CD14-positive monocyte (primary cell): ENCODE results near the gene RASD2. TPM values are rescaled to one million over a fixed set of nuclear protein-coding genes. Genes with fewer than 3 reads are reported as not detected.

Experiments
- DNase-seq, 3 donors: peaks; one replicate each; pipeline ENCODE4 v3.0.0-alpha.2; 2011 to 2022
- H2AFZ ChIP-seq: 2 replicates; pipeline ENCODE4 v1.6.0; 2012; ENCODE audit warnings: mild to moderate bottlenecking, low read depth, low read length, inconsistent platforms; ENCODE audit not compliant: insufficient read depth, poor library complexity, severe bottlenecking
- H3K27ac ChIP-seq, 2 donors: 1 replicate in 1 of 2; 2 replicates in 1 of 2; pipeline ENCODE4 v1.5.1; 2012 to 2013; ENCODE audit warnings: low read length in 2 of 2, control low read depth in 1 of 2, inconsistent platforms in 1 of 2, low read depth in 1 of 2, mild to moderate bottlenecking in 1 of 2
- H3K27me3 ChIP-seq, 2 donors: one replicate each; pipeline versions ENCODE4 v1.6.0 to v1.6.1; 2011 to 2013; ENCODE audit warnings: low read length in 2 of 2; ENCODE audit not compliant: control insufficient read depth in 2 of 2, insufficient read depth in 2 of 2
- H3K36me3 ChIP-seq, 2 donors: replicated peaks in 1 of 2; 1 replicate in 1 of 2; 2 replicates in 1 of 2; pipeline versions ENCODE4 v1.5.1 to v1.6.1; 2012 to 2013; ENCODE audit warnings: low read length in 2 of 2, control low read depth in 1 of 2, inconsistent platforms in 1 of 2, mild to moderate bottlenecking in 1 of 2; ENCODE audit not compliant: insufficient read depth in 2 of 2, control insufficient read depth in 1 of 2
- H3K4me1 ChIP-seq, 2 donors: 1 replicate in 1 of 2; 2 replicates in 1 of 2; pipeline versions ENCODE4 v1.5.1 to v1.6.1; 2012 to 2013; ENCODE audit warnings: low read length in 2 of 2, control low read depth in 1 of 2, inconsistent platforms in 1 of 2, mild to moderate bottlenecking in 1 of 2, moderate library complexity in 1 of 2; ENCODE audit not compliant: insufficient read depth in 2 of 2, control insufficient read depth in 1 of 2
- H3K4me2 ChIP-seq: replicated peaks from 2 replicates; pipeline ENCODE3; 2012; ENCODE audit warnings: low read length, moderate library complexity, mild to moderate bottlenecking; ENCODE audit not compliant: poor library complexity, severe bottlenecking; ENCODE audit errors: extremely low read depth
- H3K4me3 ChIP-seq, 3 experiments: fragments of 200-600 bp in 1 of 3; sonication (generic) in 1 of 3; replicated peaks in 1 of 3; 1 replicate in 2 of 3; 2 replicates in 1 of 3; pipeline ENCODE4 v1.5.1; 2011 to 2013; ENCODE audit warnings: low read length in 3 of 3, mild to moderate bottlenecking in 3 of 3, control low read depth in 2 of 3, low read depth in 2 of 3, inconsistent platforms in 1 of 3, moderate library complexity in 1 of 3
- H3K79me2 ChIP-seq: 2 replicates; pipeline ENCODE4 v1.6.0; 2012; ENCODE audit warnings: mild to moderate bottlenecking, control low read depth, inconsistent platforms, low read length, moderate library complexity; ENCODE audit not compliant: insufficient read depth
- H3K9ac ChIP-seq: 2 replicates; pipeline ENCODE4 v1.6.0; 2017; ENCODE audit warnings: low read length, mild to moderate bottlenecking; ENCODE audit not compliant: insufficient read depth, poor library complexity, severe bottlenecking
- H3K9me3 ChIP-seq, 2 donors: replicated peaks in 1 of 2; 1 replicate in 1 of 2; 2 replicates in 1 of 2; pipeline versions ENCODE4 v1.5.1 to v1.6.1; 2012 to 2013; ENCODE audit warnings: low read length in 2 of 2, control low read depth in 1 of 2; ENCODE audit not compliant: control insufficient read depth in 1 of 2, insufficient read depth in 1 of 2
- H4K20me1 ChIP-seq: 2 replicates; pipeline ENCODE4 v1.6.0; 2012; ENCODE audit warnings: mild to moderate bottlenecking, low read length, control low read depth, moderate library complexity; ENCODE audit not compliant: insufficient read depth
- H3K27ac Mint-ChIP-seq, 7 donors: one replicate each; pipeline ENCODE4 v1.8.0; 2020; ENCODE audit warnings: mild to moderate bottlenecking in 7 of 7, mixed read lengths in 7 of 7, moderate library complexity in 6 of 7, inconsistent platforms in 2 of 7
- H3K27me3 Mint-ChIP-seq, 3 donors: one replicate each; pipeline ENCODE4 v1.8.0; 2021 to 2022; ENCODE audit warnings: low read depth in 3 of 3, mild to moderate bottlenecking in 3 of 3, mixed read lengths in 3 of 3, moderate library complexity in 3 of 3, inconsistent platforms in 1 of 3
- H3K36me3 Mint-ChIP-seq, 2 donors: one replicate each; pipeline ENCODE4 v1.8.0; 2020; ENCODE audit warnings: mixed read lengths in 2 of 2, inconsistent platforms in 1 of 2, mild to moderate bottlenecking in 1 of 2
- H3K4me1 Mint-ChIP-seq: one replicate; pipeline ENCODE4 v1.8.0; 2020; ENCODE audit warnings: mild to moderate bottlenecking, mixed read lengths
- H3K4me3 Mint-ChIP-seq, 2 donors: one replicate each; pipeline ENCODE4 v1.8.0; 2020; ENCODE audit warnings: mild to moderate bottlenecking in 2 of 2, mixed read lengths in 2 of 2, moderate library complexity in 1 of 2
- H3K9me3 Mint-ChIP-seq, 7 donors: one replicate each; pipeline ENCODE4 v1.8.0; 2020 to 2022; ENCODE audit warnings: mixed read lengths in 7 of 7, mild to moderate bottlenecking in 6 of 7, moderate library complexity in 6 of 7, inconsistent platforms in 2 of 7
- CTCF ChIP-seq: fragments of 200-600 bp; IDR thresholded peaks from one replicate; pipeline ENCODE4 v1.8.0; 2022; ENCODE audit warnings: antibody characterized with exemption, mild to moderate bottlenecking
- WGBS: methylation state at CpG from one replicate; pipeline ENCODE4 v1.1.5; 2013; ENCODE audit warnings: missing lambda C conversion rate; ENCODE audit not compliant: insufficient coverage; 5-methylcytosine and 5-hydroxymethylcytosine counted together
- intact Hi-C, 2 donors: fragments of 100-400 bp; cut with micrococcal nuclease; formaldehyde crosslinking; loops; one replicate each; pipeline versions ENCODE4 v1.15.0 to v1.15.1; 2023
- polyA plus RNA-seq, 3 donors: library from polyadenylated mRNA; depleted of rRNA in 1 of 3; unstranded in 2 of 3; stranded (reverse) in 1 of 3; fragments of 300-500 nt in 2 of 3; fragments of >200 nt in 1 of 3; fragmentation: Illumina TruSeq in 2 of 3; gene quantifications; 1 replicate in 2 of 3; 2 replicates in 1 of 3; pipeline ENCODE4 v1.2.3, GENCODE V29; 2012 to 2021

RASD2 gene
- polyA plus RNA-seq, 3 donors = 0.29 TPM; not detected in 2

- Histone ChIP-seq H3K4me3 (no peak overlapping the region), H3K36me3 (no peaks in the 10 kb centered on the region), H3K79me2 (no peaks in the 10 kb centered on the region), H3K27ac (no peak overlapping the region), H3K27me3 (no peaks in the 10 kb centered on the region), H2AFZ (no peak overlapping the region), H3K9me3 (peaks cover 0 to 5% of the 10 kb centered on the region in 2 donors), H3K4me2 (no peak overlapping the region), H3K9ac (no peak overlapping the region), H3K4me1 (peaks cover 16 to 17% of the 10 kb centered on the region in 2 donors), H4K20me1 (no peaks in the 10 kb centered on the region)
- Mint-ChIP-seq H3K9me3 (peaks cover 0 to 5% (median 4%) of the 10 kb centered on the region in 7 donors), H3K27ac (peak overlapping the region in 1 of 7 donors; percentile 74), H3K4me3 (no peak overlapping the region), H3K36me3 (no peaks in the 10 kb centered on the region), H3K4me1 (peaks cover 18% of the 10 kb centered on the region), H3K27me3 (peaks cover 5 to 9% (median 5%) of the 10 kb centered on the region in 3 donors)
- 90% methylated on average over 5 of the region's 5 CpGs for WGBS
- intact Hi-C loops = loop anchor here in 1 of 2 donors (2.0 kb wide), 1 partner anchor 15 kb away; no protein-coding TSS in a partner anchor
- TF ChIP-seq CTCF = no peak
- DNase-seq = no peak
Measured at GRCh38 chr22:35587896-35588295, 47.3 kb downstream of the RASD2 start.

GRCh38 chr22:35589071-35589755, 48.6 kb downstream of the RASD2 start:
- no peak for TF ChIP-seq CTCF
- H3K27me3 ChIP-seq = no peaks in the 10 kb centered on the region
- H3K79me2 ChIP-seq = no peaks in the 10 kb centered on the region
- intact Hi-C loops = loop anchor here in 1 of 2 donors (2.0 kb wide), 1 partner anchor 14 kb away; no protein-coding TSS in a partner anchor
- Mint-ChIP-seq H3K27ac (peak overlapping the region; percentile 25 to 86 (median 79)), H3K27me3 (peaks cover 6 to 8% (median 7%) of the 10 kb centered on the region in 3 donors), H3K36me3 (no peaks in the 10 kb centered on the region), H3K9me3 (peaks cover 0 to 5% (median 4%) of the 10 kb centered on the region in 7 donors), H3K4me1 (peaks cover 24% of the 10 kb centered on the region), H3K4me3 (no peak overlapping the region)
- H3K36me3 ChIP-seq = no peaks in the 10 kb centered on the region
- H4K20me1 ChIP-seq = no peaks in the 10 kb centered on the region
- H3K4me2 ChIP-seq = no peak overlapping the region
- 41% methylated on average over 6 of the region's 11 CpGs for WGBS
- H3K4me3 ChIP-seq = no peak overlapping the region
- no peak overlapping the region for H3K9ac ChIP-seq
- peaks cover 23 to 27% of the 10 kb centered on the region in 2 donors for H3K4me1 ChIP-seq
- peak overlapping the region; percentile 24 to 46 for H3K27ac ChIP-seq
- H2AFZ ChIP-seq = no peak overlapping the region
- H3K9me3 ChIP-seq = peaks cover 0 to 5% of the 10 kb centered on the region in 2 donors
- peak; percentile 91 to 96 (median 93) for DNase-seq
